ENCODE measurements around the gene PCIF1.

PCIF1 gene

DNA sequence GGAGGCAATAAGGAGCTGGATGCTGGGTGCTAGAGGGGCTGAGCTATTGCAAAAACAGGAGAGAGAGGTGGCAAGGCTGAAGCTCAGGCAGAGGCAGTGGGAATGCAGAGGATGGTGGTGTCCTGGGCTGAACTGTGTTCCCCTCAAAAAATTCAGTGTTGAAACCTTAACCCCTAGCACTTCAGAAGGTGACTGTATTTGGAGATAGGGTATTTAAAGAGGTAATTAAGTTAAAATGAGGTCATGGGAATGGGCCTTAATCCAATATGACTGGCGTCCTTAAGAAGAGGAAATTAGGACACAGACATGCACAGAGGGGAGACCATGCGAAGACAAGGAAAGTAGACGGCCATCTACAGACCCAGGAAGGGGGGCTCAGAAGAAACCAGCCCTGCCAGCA lies 62.7 kb downstream of the PCIF1 start:
- DNase-seq = no peak
